Sigmoid colon (tissue), 7 donors: ENCODE data around the gene PDE4D. TPM values are rescaled to one million over a fixed set of nuclear protein-coding genes. Genes with fewer than 3 reads are reported as not detected.

Experiments
- DNase-seq: peaks from one replicate; pipeline ENCODE4 v3.0.0-alpha.2; 2019
- H3K27ac ChIP-seq, 4 donors: fragments of 200-600 bp; sonication (generic); one replicate each; pipeline ENCODE4 v1.5.1; 2016 to 2019; ENCODE audit warnings: mild to moderate bottlenecking in 1 of 4
- H3K27me3 ChIP-seq, 3 donors: fragments of 200-600 bp; sonication (generic); one replicate each; pipeline ENCODE4 v1.5.1; 2019; ENCODE audit warnings: mild to moderate bottlenecking in 1 of 3
- H3K36me3 ChIP-seq, 4 donors: fragments of 200-600 bp; sonication (generic); one replicate each; pipeline ENCODE4 v1.5.1; 2016 to 2019
- H3K4me1 ChIP-seq, 4 donors: fragments of 200-600 bp; sonication (generic); one replicate each; pipeline ENCODE4 v1.5.1; 2017 to 2019
- H3K4me3 ChIP-seq, 4 donors: fragments of 200-600 bp; sonication (generic); one replicate each; pipeline ENCODE4 v1.5.1; 2017 to 2019; ENCODE audit warnings: mild to moderate bottlenecking in 2 of 4, moderate library complexity in 1 of 4
- H3K9me3 ChIP-seq, 4 donors: fragments of 200-600 bp in 3 of 4; sonication (generic) in 3 of 4; one replicate each; pipeline versions ENCODE4 v1.5.1 to v1.6.1; 2013 to 2019
- CTCF ChIP-seq, 4 experiments: fragments of 450-650 bp in 3 of 4; fragments of 200-600 bp in 1 of 4; IDR thresholded peaks; one replicate each; pipeline ENCODE4 v1.5.1; 2016 to 2019; ENCODE audit warnings: antibody characterized with exemption in 4 of 4, mild to moderate bottlenecking in 3 of 4, moderate library complexity in 2 of 4
- EP300 ChIP-seq, 4 donors: sonication (generic); formaldehyde crosslinking; IDR thresholded peaks; one replicate each; pipeline ENCODE4 v1.6.1; 2017; ENCODE audit warnings: antibody characterized with exemption in 4 of 4
- POLR2A ChIP-seq, 2 donors: fragments of 450-650 bp; IDR thresholded peaks; one replicate each; pipeline ENCODE4 v1.6.1; 2016; ENCODE audit warnings: antibody characterized with exemption in 2 of 2, mild to moderate bottlenecking in 2 of 2, moderate library complexity in 2 of 2
- POLR2AphosphoS5 ChIP-seq, 4 donors: sonication (generic); formaldehyde crosslinking; IDR thresholded peaks; one replicate each; pipeline ENCODE4 v1.6.1; 2017; ENCODE audit warnings: antibody characterized with exemption in 4 of 4
- WGBS, 2 donors: extraction: QIAGEN DNeasy Blood & Tissue Kit; methylation state at CpG; one replicate each; pipeline ENCODE4 v1.1.7; 2013; 5-methylcytosine and 5-hydroxymethylcytosine counted together
- intact Hi-C: fragments of 100-400 bp; cut with DNase I; formaldehyde crosslinking; loops from one replicate; pipeline ENCODE4 v1.15.1; 2023
- polyA plus RNA-seq, 3 donors: library from polyadenylated mRNA; stranded (reverse); fragments of 200-250 nt; gene quantifications; one replicate each; pipeline ENCODE4 v1.2.3, GENCODE V29; 2013
- total RNA-seq, 4 donors: library from RNA; depleted of rRNA; stranded (reverse); fragments of >200 nt; gene quantifications; one replicate each; pipeline ENCODE4 v1.1.0, GENCODE V29; 2016
- donor health status: healthy with polysubstance abuse.
- donor health status: Bipolar disorder and iron deficiency.
- donor health status: healthy.

Gene PDE4D
- total and polyA plus RNA-seq, 7 donors: 6.0 to 289 (median 169) TPM

GRCh38 chr5:59184769-59185168 lies 708.8 kb downstream of the PDE4D start:
- no peak for DNase-seq
- Histone ChIP-seq H3K27ac (no peak overlapping the region), H3K36me3 (peaks cover 0 to 11% (median 0%) of the 10 kb centered on the region in 4 donors), H3K4me1 (peaks cover 0 to 40% (median 24%) of the 10 kb centered on the region in 4 donors), H3K4me3 (no peak overlapping the region), H3K27me3 (no peaks in the 10 kb centered on the region), H3K9me3 (no peaks in the 10 kb centered on the region)
- no peak for TF ChIP-seq POLR2AphosphoS5 (IDR thresholded peaks at IDR 0.05)
- TF ChIP-seq CTCF (IDR thresholded peaks at IDR 0.05): no peak
- no peak for TF ChIP-seq POLR2A (IDR thresholded peaks at IDR 0.05)
- no peak for TF ChIP-seq EP300 (IDR thresholded peaks at IDR 0.05)
- intact Hi-C loops: loop anchor here (5.0 kb wide), 1 partner anchor 488 kb away; no protein-coding TSS in a partner anchor
- 76 to 87% methylated on average over 6 of the region's 6 CpGs for WGBS, 2 donors

- no peak for TF ChIP-seq EP300 (IDR thresholded peaks at IDR 0.05)
- no peak for TF ChIP-seq POLR2AphosphoS5 (IDR thresholded peaks at IDR 0.05)
- TF ChIP-seq POLR2A (IDR thresholded peaks at IDR 0.05): no peak
- TF ChIP-seq CTCF (IDR thresholded peaks at IDR 0.05): no peak
- no peak for DNase-seq
- Histone ChIP-seq H3K4me1 (peaks cover 0 to 25% (median 16%) of the 10 kb centered on the region in 4 donors), H3K27me3 (no peaks in the 10 kb centered on the region), H3K27ac (no peak overlapping the region), H3K4me3 (no peak overlapping the region), H3K9me3 (no peaks in the 10 kb centered on the region), H3K36me3 (peaks cover 0 to 22% (median 2%) of the 10 kb centered on the region in 4 donors)
- 91 to 96% methylated on average over 3 of the region's 3 CpGs for WGBS, 2 donors
- intact Hi-C loops: no loop called here
Measured at GRCh38 chr5:59182760-59183159, 710.8 kb downstream of the PDE4D start.

GRCh38 chr5:59180515-59180914 lies 713.0 kb downstream of the PDE4D start:
- H3K27ac ChIP-seq: no peak overlapping the region
- peaks cover 0 to 32% (median 4%) of the 10 kb centered on the region in 4 donors for H3K36me3 ChIP-seq
- TF ChIP-seq CTCF (IDR thresholded peaks at IDR 0.05) (no peak), POLR2A (IDR thresholded peaks at IDR 0.05) (no peak), EP300 (IDR thresholded peaks at IDR 0.05) (no peak)
- no peaks in the 10 kb centered on the region for H3K9me3 ChIP-seq
- H3K27me3 ChIP-seq: no peaks in the 10 kb centered on the region
- no peak overlapping the region for H3K4me3 ChIP-seq
- DNase-seq: no peak
- 89 to 95% methylated on average over 2 of the region's 2 CpGs for WGBS, 2 donors
- H3K4me1 ChIP-seq: peaks cover 0 to 3% (median under 1%) of the 10 kb centered on the region in 4 donors
- intact Hi-C loops: no loop called here

- no peak overlapping the region for H3K4me3 ChIP-seq
- WGBS, 2 donors: 60 to 65% methylated on average over 2 of the region's 2 CpGs
- H3K27ac ChIP-seq: no peak overlapping the region
- H3K4me1 ChIP-seq: peaks cover 0 to 3% (median 1%) of the 10 kb centered on the region in 4 donors
- H3K9me3 ChIP-seq: no peaks in the 10 kb centered on the region
- H3K27me3 ChIP-seq: no peaks in the 10 kb centered on the region
- intact Hi-C loops: no loop called here
- DNase-seq: no peak
- H3K36me3 ChIP-seq: peaks cover 0 to 32% (median 4%) of the 10 kb centered on the region in 4 donors
- TF ChIP-seq EP300 (IDR thresholded peaks at IDR 0.05) (no peak), CTCF (IDR thresholded peaks at IDR 0.05) (no peak), POLR2A (IDR thresholded peaks at IDR 0.05) (no peak)
Measured at GRCh38 chr5:59179704-59180103, 713.8 kb downstream of the PDE4D start.

GRCh38 chr5:59178482-59178881 lies 715.0 kb downstream of the PDE4D start:
- Histone ChIP-seq H3K36me3 (peaks cover 0 to 25% (median 4%) of the 10 kb centered on the region in 4 donors), H3K27ac (no peak overlapping the region), H3K4me3 (no peak overlapping the region), H3K27me3 (no peaks in the 10 kb centered on the region), H3K4me1 (peaks cover 0 to 12% (median 11%) of the 10 kb centered on the region in 4 donors), H3K9me3 (no peaks in the 10 kb centered on the region)
- TF ChIP-seq CTCF (IDR thresholded peaks at IDR 0.05) (no peak), POLR2AphosphoS5 (IDR thresholded peaks at IDR 0.05) (no peak), EP300 (IDR thresholded peaks at IDR 0.05) (no peak), POLR2A (IDR thresholded peaks at IDR 0.05) (no peak)
- no peak for DNase-seq
- 91 to 92% methylated on average over 1 of the region's 1 CpG for WGBS, 2 donors
- intact Hi-C loops: no loop called here
